Measurements from ENCODE around the gene TMEM221.

Gene TMEM221

DNA sequence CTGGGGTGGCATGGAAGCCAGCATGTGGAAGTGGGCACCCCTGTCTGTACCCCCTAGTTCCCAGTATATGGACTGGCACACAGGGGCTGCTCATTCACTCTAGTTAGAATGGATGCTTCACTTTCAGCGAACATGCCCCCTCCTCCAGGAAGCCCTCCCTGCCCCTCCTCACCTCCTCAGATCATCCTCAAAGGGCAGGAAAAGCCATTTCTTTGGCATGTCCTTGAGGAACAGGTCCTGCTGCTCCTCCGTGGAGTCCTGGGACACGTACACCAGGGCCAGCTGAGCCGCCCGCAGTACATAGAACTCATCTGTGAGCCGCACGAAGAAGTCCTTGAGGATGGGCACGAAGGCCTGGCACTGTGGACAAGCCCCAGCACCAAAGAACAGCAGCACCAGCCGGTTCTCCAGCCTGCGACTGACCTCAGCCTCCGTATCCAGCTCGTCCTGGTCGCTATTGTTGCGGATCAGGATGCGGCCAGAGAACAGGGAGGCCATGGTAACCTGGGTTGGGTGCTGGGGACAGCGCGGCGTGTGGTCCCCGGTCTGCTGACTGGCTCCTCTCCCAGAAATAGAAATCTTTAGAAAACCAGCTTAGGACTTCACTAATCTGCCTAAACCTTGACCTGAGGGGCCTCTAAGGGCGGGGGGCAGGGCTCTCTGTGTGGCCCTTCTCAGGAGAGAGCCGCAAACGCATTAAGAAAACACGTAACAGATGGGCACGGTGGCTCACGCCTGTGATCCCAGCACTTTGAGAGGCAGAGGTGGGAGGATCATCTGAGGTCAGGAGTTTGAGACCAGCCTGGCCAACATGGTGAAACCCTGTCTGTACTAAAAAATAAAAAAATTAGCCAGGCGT is 12.1 kb upstream of the TMEM221 start, which contains the start of gene NXNL1:
TSS of gene NXNL1 (minus strand) at position 555 of the 859 bp plus-strand sequence. CDS start at position 498, 57 bp downstream.
- H3K27me3 ChIP-seq (ENCODE audit: control insufficient read depth in 1 of 2, insufficient read depth in 2 of 2, low read length in 2 of 2): peaks cover 4 to 16% of the 10 kb centered on the region in 2 donors

DNA sequence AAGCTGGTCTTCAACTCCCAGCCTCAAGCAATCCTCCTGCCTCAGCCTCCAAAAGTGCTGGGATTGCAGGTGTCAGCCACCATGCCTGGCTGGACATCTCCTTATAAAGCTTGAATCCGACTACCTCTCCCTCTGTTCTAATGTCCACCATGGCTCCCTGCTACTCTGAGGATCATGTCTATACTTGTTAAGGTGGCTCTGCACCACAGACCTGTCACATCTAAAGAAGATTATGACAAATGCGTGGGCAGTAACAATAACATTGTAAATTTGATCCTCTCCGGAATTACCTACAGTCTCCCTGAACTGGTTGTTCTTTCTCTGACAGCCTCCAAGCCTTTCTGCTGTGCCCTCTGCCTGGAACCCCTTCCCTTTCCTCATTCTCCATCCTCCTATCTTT is 10.5 kb upstream of the TMEM221 start:
- Histone ChIP-seq H3K4me3 (ENCODE audit: low read depth in 1 of 2, low read length in 2 of 2) (no peak overlapping the region), H3K36me3 (ENCODE audit: control insufficient read depth in 1 of 2, insufficient read depth in 2 of 2, low read length in 2 of 2) (no peaks in the 10 kb centered on the region), H3K27me3 (ENCODE audit: control insufficient read depth in 1 of 2, insufficient read depth in 2 of 2, low read length in 2 of 2) (peaks cover 11 to 24% of the 10 kb centered on the region in 2 donors), H3K9me3 (ENCODE audit: control insufficient read depth in 1 of 2, low read length in 2 of 2) (no peaks in the 10 kb centered on the region), H3K27ac (ENCODE audit: low read depth, low read length) (no peak overlapping the region), H3K4me1 (ENCODE audit: control insufficient read depth in 1 of 2, insufficient read depth in 2 of 2, low read length in 2 of 2) (no peaks in the 10 kb centered on the region), H3K9ac (ENCODE audit: low read depth in 1 of 2, low read length in 2 of 2) (no peak overlapping the region)

More for the DNA sequence above, 12.1 kb upstream of the TMEM221 start, which contains the start of gene NXNL1:
- Histone ChIP-seq H3K4me3 (ENCODE audit: low read depth in 1 of 2, low read length in 2 of 2) (no peak within 1 kb of the TSS), H3K4me1 (ENCODE audit: control insufficient read depth in 1 of 2, insufficient read depth in 2 of 2, low read length in 2 of 2) (no peaks in the 10 kb centered on the region), H3K9me3 (ENCODE audit: control insufficient read depth in 1 of 2, low read length in 2 of 2) (no peaks in the 10 kb centered on the region), H3K9ac (ENCODE audit: low read depth in 1 of 2, low read length in 2 of 2) (no peak within 1 kb of the TSS), H3K27ac (ENCODE audit: low read depth, low read length) (no peak within 1 kb of the TSS), H3K36me3 (ENCODE audit: control insufficient read depth in 1 of 2, insufficient read depth in 2 of 2, low read length in 2 of 2) (no peaks in the 10 kb centered on the region)

DNA sequence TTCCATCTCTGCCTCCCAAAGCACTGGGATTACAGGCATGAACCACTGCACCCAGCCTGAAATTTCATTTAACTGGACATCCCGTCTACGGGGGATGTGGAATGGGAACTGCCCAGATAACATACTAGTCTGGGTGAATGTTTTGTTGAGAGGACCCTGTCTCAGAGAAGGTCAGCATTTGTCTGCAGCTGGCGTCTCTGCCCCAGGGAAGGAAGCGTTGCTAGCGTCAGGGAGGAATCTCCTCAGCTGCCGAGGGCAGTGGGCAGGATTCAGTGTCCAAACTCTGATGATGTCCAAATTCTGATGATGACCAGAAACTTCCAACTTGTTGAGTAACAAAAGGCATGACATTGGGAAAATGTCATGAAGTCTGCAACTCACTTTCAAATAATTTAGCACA is 9.1 kb upstream of the TMEM221 start:
- H3K9ac ChIP-seq (ENCODE audit: low read depth in 1 of 2, low read length in 2 of 2): no peak overlapping the region
- no peaks in the 10 kb centered on the region for H3K9me3 ChIP-seq (ENCODE audit: control insufficient read depth in 1 of 2, low read length in 2 of 2)
- peaks cover 11 to 24% of the 10 kb centered on the region in 2 donors for H3K27me3 ChIP-seq (ENCODE audit: control insufficient read depth in 1 of 2, insufficient read depth in 2 of 2, low read length in 2 of 2)

DNA sequence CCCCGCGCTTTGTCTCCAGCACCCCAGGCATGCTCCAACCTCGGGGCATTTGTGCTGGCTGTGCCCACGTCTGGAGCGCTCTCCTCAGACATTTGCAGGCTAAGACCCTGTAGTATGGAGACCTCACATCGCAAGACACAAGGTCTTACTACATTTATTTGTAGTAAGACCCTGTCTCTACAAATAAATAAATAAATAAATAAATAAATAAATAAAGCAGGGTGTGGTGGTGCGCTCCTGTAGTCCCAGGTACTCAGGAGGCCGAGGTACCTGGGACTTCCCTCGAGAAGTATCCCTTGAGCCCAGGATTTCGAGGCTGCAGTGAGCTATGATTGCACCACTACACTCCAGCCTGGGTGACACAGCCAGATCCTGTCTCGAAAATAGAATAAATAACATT is 7.7 kb upstream of the TMEM221 start:
- H3K36me3 ChIP-seq (ENCODE audit: control insufficient read depth in 1 of 2, insufficient read depth in 2 of 2, low read length in 2 of 2): no peaks in the 10 kb centered on the region
- no peak overlapping the region for H3K9ac ChIP-seq (ENCODE audit: low read depth in 1 of 2, low read length in 2 of 2)
- no peak overlapping the region for H3K4me3 ChIP-seq (ENCODE audit: low read depth in 1 of 2, low read length in 2 of 2)
- H3K27ac ChIP-seq (ENCODE audit: low read depth, low read length): no peak overlapping the region
- no peaks in the 10 kb centered on the region for H3K4me1 ChIP-seq (ENCODE audit: control insufficient read depth in 1 of 2, insufficient read depth in 2 of 2, low read length in 2 of 2)
- H3K27me3 ChIP-seq (ENCODE audit: control insufficient read depth in 1 of 2, insufficient read depth in 2 of 2, low read length in 2 of 2): peaks cover 11 to 24% of the 10 kb centered on the region in 2 donors
- no peaks in the 10 kb centered on the region for H3K9me3 ChIP-seq (ENCODE audit: control insufficient read depth in 1 of 2, low read length in 2 of 2)

More for the DNA sequence above, 9.1 kb upstream of the TMEM221 start:
- H3K27ac ChIP-seq (ENCODE audit: low read depth, low read length): no peak overlapping the region
- no peaks in the 10 kb centered on the region for H3K4me1 ChIP-seq (ENCODE audit: control insufficient read depth in 1 of 2, insufficient read depth in 2 of 2, low read length in 2 of 2)
- no peaks in the 10 kb centered on the region for H3K36me3 ChIP-seq (ENCODE audit: control insufficient read depth in 1 of 2, insufficient read depth in 2 of 2, low read length in 2 of 2)
- no peak overlapping the region for H3K4me3 ChIP-seq (ENCODE audit: low read depth in 1 of 2, low read length in 2 of 2)

DNA sequence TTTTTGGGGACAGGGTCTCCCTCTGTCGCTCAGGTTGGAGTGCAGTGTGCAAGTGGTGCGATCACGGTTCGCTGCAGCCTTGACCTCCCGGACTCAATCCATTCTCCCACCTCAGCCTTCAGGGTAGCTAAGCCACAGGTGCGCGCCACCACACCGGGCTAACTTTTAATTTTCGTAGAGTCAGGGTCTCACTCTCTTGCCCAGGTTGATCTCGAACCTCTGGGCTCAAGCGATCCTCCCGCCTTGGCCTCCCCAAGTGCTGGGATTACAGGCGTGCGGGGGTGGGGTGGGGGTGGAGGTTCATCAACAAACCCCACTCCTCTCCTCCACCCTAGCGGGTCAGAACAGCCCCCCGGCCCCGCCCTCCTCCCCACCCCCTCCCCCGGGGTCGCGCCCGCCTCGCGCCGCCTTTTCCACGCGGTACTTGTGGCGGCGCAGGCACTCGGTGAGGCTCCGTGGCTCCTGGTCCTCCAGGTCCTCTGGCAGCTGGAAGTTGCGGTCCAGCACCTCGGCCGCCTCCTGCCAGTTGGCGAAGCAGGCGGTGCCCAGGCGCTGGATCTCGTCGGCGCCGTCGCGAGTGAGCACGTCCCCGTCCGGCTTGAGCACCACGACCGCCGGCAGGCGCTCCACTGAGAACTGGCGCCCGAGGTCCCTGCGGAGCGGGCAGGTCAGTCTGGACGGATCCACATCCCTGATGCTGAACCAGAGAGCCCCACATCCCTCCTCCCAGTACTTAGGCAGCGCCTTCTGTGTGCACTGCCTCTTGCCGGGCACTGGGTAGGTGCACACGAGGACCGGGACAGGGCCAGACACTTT is 7.0 kb upstream of the TMEM221 start:
- H3K36me3 ChIP-seq (ENCODE audit: control insufficient read depth in 1 of 2, insufficient read depth in 2 of 2, low read length in 2 of 2): no peaks in the 10 kb centered on the region
- peaks cover 11 to 24% of the 10 kb centered on the region in 2 donors for H3K27me3 ChIP-seq (ENCODE audit: control insufficient read depth in 1 of 2, insufficient read depth in 2 of 2, low read length in 2 of 2)
- no peak overlapping the region for H3K27ac ChIP-seq (ENCODE audit: low read depth, low read length)
- no peak overlapping the region for H3K4me3 ChIP-seq (ENCODE audit: low read depth in 1 of 2, low read length in 2 of 2)
- no peak overlapping the region for H3K9ac ChIP-seq (ENCODE audit: low read depth in 1 of 2, low read length in 2 of 2)
- no peaks in the 10 kb centered on the region for H3K9me3 ChIP-seq (ENCODE audit: control insufficient read depth in 1 of 2, low read length in 2 of 2)
- no peaks in the 10 kb centered on the region for H3K4me1 ChIP-seq (ENCODE audit: control insufficient read depth in 1 of 2, insufficient read depth in 2 of 2, low read length in 2 of 2)

DNA sequence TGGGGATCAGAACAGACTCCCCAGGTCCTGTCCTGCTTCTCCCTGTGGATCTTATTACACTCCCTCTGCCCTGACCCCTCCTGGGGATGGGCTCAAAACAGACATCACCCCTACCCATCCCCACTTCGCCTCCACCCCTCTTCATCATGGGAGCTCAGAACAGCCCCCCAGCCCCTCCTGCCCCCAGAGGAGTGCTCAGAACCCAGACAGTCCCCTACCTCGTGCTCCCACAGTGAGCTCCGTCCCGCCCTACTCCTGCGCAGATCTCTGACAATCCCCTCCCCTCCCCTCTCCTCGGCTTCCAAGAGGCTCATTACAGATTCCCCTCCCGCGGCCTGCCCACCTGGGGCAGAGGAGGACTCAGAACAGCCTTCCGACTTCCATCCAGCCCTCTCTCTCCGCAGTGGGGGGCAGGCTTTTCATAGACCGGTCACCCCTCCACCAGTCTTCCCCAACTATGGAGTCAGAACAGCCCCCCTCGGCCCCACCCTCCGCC is 6.2 kb upstream of the TMEM221 start:
- no peak overlapping the region for H3K27ac ChIP-seq (ENCODE audit: low read depth, low read length)
- no peak overlapping the region for H3K9ac ChIP-seq (ENCODE audit: low read depth in 1 of 2, low read length in 2 of 2)
- no peak overlapping the region for H3K4me3 ChIP-seq (ENCODE audit: low read depth in 1 of 2, low read length in 2 of 2)
- no peaks in the 10 kb centered on the region for H3K9me3 ChIP-seq (ENCODE audit: control insufficient read depth in 1 of 2, low read length in 2 of 2)
- no peaks in the 10 kb centered on the region for H3K4me1 ChIP-seq (ENCODE audit: control insufficient read depth in 1 of 2, insufficient read depth in 2 of 2, low read length in 2 of 2)
- H3K27me3 ChIP-seq (ENCODE audit: control insufficient read depth in 1 of 2, insufficient read depth in 2 of 2, low read length in 2 of 2): peaks cover 11 to 27% of the 10 kb centered on the region in 2 donors
- H3K36me3 ChIP-seq (ENCODE audit: control insufficient read depth in 1 of 2, insufficient read depth in 2 of 2, low read length in 2 of 2): no peaks in the 10 kb centered on the region

DNA sequence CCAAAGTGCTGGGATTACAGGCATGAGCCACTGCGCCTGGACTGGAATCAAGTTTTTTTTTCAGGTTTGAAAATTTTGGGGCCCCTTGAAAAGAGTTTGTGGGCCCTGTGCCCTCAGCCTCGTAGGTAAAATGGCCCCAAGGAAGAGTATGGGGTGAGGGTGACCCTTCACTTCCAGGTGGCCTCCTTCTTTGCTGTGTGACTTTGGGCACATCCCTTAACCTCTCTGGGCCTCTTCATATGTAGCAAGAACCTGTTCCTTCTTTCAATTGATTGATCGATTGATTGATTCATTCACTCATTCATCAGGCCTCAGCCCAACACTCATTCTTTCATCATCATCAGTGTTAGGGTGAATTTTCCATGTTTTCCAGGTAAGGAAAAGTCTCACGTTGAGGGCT is 3.4 kb upstream of the TMEM221 start:
- Histone ChIP-seq H3K27ac (ENCODE audit: low read depth, low read length) (no peak overlapping the region), H3K9ac (ENCODE audit: low read depth in 1 of 2, low read length in 2 of 2) (no peak overlapping the region), H3K36me3 (ENCODE audit: control insufficient read depth in 1 of 2, insufficient read depth in 2 of 2, low read length in 2 of 2) (no peaks in the 10 kb centered on the region), H3K27me3 (ENCODE audit: control insufficient read depth in 1 of 2, insufficient read depth in 2 of 2, low read length in 2 of 2) (peaks cover 16 to 21% of the 10 kb centered on the region in 2 donors), H3K9me3 (ENCODE audit: control insufficient read depth in 1 of 2, low read length in 2 of 2) (no peaks in the 10 kb centered on the region), H3K4me1 (ENCODE audit: control insufficient read depth in 1 of 2, insufficient read depth in 2 of 2, low read length in 2 of 2) (no peaks in the 10 kb centered on the region), H3K4me3 (ENCODE audit: low read depth in 1 of 2, low read length in 2 of 2) (no peak overlapping the region)

DNA sequence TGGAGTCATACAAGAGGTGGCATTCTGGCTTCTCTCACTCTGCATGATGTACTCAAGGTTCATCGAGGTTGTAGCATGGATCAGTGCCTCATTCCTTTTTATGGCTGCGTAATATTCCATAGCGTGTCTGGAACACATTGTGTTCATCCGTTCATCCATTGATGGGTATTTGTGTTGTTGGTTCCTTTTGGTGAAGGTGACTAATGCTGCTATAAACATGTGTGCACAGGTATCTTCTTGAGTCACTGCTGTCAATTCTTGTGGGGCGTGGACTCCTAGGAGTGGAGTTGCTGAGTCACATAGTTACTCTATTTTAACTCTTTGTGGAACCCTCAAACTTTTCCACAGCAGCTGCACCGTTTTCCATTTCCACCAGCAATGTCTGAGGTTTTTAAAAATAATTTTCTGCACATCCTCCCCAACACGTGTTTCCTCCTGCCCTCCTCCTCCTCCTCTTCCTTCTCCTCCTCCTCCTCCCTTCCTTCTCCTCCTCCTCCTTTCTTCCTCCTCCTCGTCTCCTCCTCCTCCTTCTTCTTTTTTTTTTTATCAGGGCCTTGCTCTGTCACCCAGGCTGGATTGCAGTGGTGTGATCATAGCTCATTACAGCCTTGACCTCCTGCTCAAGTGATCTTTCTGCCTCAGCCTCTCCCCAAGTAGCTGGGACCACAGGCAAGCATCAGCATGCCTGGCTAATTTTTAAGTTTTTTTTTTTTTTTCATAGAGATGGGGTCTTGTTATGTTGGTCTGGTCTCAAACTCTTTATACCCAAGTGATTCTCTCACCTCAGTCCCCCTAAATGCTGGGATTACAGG is 2.0 kb upstream of the TMEM221 start:
- Histone ChIP-seq H3K4me1 (ENCODE audit: control insufficient read depth in 1 of 2, insufficient read depth in 2 of 2, low read length in 2 of 2) (no peaks in the 10 kb centered on the region), H3K27ac (ENCODE audit: low read depth, low read length) (no peak overlapping the region), H3K36me3 (ENCODE audit: control insufficient read depth in 1 of 2, insufficient read depth in 2 of 2, low read length in 2 of 2) (no peaks in the 10 kb centered on the region), H3K9ac (ENCODE audit: low read depth in 1 of 2, low read length in 2 of 2) (no peak overlapping the region), H3K9me3 (ENCODE audit: control insufficient read depth in 1 of 2, low read length in 2 of 2) (no peaks in the 10 kb centered on the region), H3K27me3 (ENCODE audit: control insufficient read depth in 1 of 2, insufficient read depth in 2 of 2, low read length in 2 of 2) (peaks cover 16% of the 10 kb centered on the region in 2 donors), H3K4me3 (ENCODE audit: low read depth in 1 of 2, low read length in 2 of 2) (no peak overlapping the region)

DNA sequence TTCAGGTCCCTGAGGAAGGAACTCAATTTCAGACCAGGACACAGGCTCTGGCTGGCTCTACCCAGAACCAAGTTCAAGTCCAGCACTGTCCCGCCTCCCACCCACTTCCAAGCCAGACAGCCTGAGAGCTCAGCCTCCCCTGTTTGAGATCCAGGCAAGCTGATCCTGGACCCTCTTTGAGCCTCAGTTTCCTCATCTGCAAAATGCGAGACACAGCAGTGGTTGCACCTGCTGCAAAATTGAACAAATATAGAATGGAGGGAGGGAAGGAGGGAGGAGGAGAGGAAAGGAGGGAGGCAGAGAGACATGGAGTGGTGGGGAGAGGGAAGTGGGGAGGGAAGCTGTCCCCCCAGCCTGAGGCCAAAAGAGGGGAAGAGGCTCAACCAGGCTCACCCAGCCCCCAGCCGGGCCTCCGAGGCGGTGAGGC is 751 bp downstream of the TMEM221 start:
- no peaks in the 10 kb centered on the region for H3K9me3 ChIP-seq (ENCODE audit: control insufficient read depth in 1 of 2, low read length in 2 of 2)
- no peak overlapping the region for H3K27ac ChIP-seq (ENCODE audit: low read depth, low read length)
- H3K27me3 ChIP-seq (ENCODE audit: control insufficient read depth in 1 of 2, insufficient read depth in 2 of 2, low read length in 2 of 2): peaks cover 9% of the 10 kb centered on the region in 2 donors
- H3K9ac ChIP-seq (ENCODE audit: low read depth in 1 of 2, low read length in 2 of 2): no peak overlapping the region
- no peaks in the 10 kb centered on the region for H3K4me1 ChIP-seq (ENCODE audit: control insufficient read depth in 1 of 2, insufficient read depth in 2 of 2, low read length in 2 of 2)
- no peaks in the 10 kb centered on the region for H3K36me3 ChIP-seq (ENCODE audit: control insufficient read depth in 1 of 2, insufficient read depth in 2 of 2, low read length in 2 of 2)
- no peak overlapping the region for H3K4me3 ChIP-seq (ENCODE audit: low read depth in 1 of 2, low read length in 2 of 2)

Measured in duodenal mucosa (tissue), 2 donors.